ENCODE results near the gene TSC1. TPM values are rescaled to one million over a fixed set of nuclear protein-coding genes. Genes with fewer than 3 reads are reported as not detected.

The TSC1 gene
- total RNA-seq, 2 experiments from 2014 or later = 28.7 to 66.2 TPM

- no TSS peak for BruUV-seq (replicated peaks)
- DNase-seq (ENCODE audit: low spot score) = no peak
- Histone ChIP-seq H4K20me1 (ENCODE audit: insufficient read depth, low read length) (no peaks in the 10 kb centered on the region), H3K4me1 (ENCODE audit: insufficient read depth, low read length, poor library complexity, severe bottlenecking) (no peaks in the 10 kb centered on the region), H3K79me2 (ENCODE audit: insufficient read depth, low read depth, low read length) (no peaks in the 10 kb centered on the region), H2AFZ (ENCODE audit: low read length) (no peak overlapping the region), H3K9me3 (ENCODE audit: low read length) (no peaks in the 10 kb centered on the region), H3K4me2 (ENCODE audit: low read length) (no peak overlapping the region), H3K27ac (ENCODE audit: low read depth, low read length, poor library complexity, severe bottlenecking) (no peak overlapping the region), H3K9me2 (ENCODE audit: insufficient read depth, low read length) (no peaks in the 10 kb centered on the region), H3K4me3 (ENCODE audit: low read depth, low read length, poor library complexity, severe bottlenecking) (no peak overlapping the region), H3K36me3 (ENCODE audit: insufficient read depth, low read length) (no peaks in the 10 kb centered on the region)
- intact Hi-C loops (cut with micrococcal nuclease; ENCODE audit: unreplicated experiment) = no loop called here
- ChIA-PET POLR2A (no interaction called here), CTCF (ENCODE audit: unreplicated experiment) (no interaction called here)
- TF ChIP-seq CTCF (conservative IDR thresholded peaks at IDR 0.05; ENCODE audit: low read length) (no peak), EZH2phosphoT487 (IDR thresholded peaks at IDR 0.05; ENCODE audit: borderline replicate concordance, low read depth, low read length) (no peak)
Observed at GRCh38 chr9:132849185-132849706, 95.2 kb downstream of the TSC1 start.

GRCh38 chr9:132846918-132847515, 97.4 kb downstream of the TSC1 start:
- BruUV-seq (replicated peaks) = no TSS peak
- Histone ChIP-seq H3K4me3 (ENCODE audit: low read depth, low read length, poor library complexity, severe bottlenecking) (no peak overlapping the region), H3K79me2 (ENCODE audit: insufficient read depth, low read depth, low read length) (no peaks in the 10 kb centered on the region), H3K36me3 (ENCODE audit: insufficient read depth, low read length) (no peaks in the 10 kb centered on the region), H3K4me2 (ENCODE audit: low read length) (no peak overlapping the region), H4K20me1 (ENCODE audit: insufficient read depth, low read length) (no peaks in the 10 kb centered on the region), H3K27ac (ENCODE audit: low read depth, low read length, poor library complexity, severe bottlenecking) (no peak overlapping the region), H3K4me1 (ENCODE audit: insufficient read depth, low read length, poor library complexity, severe bottlenecking) (no peaks in the 10 kb centered on the region), H2AFZ (ENCODE audit: low read length) (no peak overlapping the region), H3K9me2 (ENCODE audit: insufficient read depth, low read length) (no peaks in the 10 kb centered on the region), H3K9me3 (ENCODE audit: low read length) (no peaks in the 10 kb centered on the region)
- TF ChIP-seq CTCF (conservative IDR thresholded peaks at IDR 0.05; ENCODE audit: low read length) (no peak), EZH2phosphoT487 (IDR thresholded peaks at IDR 0.05; ENCODE audit: borderline replicate concordance, low read depth, low read length) (no peak)
- ChIA-PET CTCF (ENCODE audit: unreplicated experiment) (no interaction called here), POLR2A (no interaction called here)
- intact Hi-C loops (cut with micrococcal nuclease; ENCODE audit: unreplicated experiment) = no loop called here
- no peak for DNase-seq (ENCODE audit: low spot score)

GRCh38 chr9:132846109-132846917, 98.1 kb downstream of the TSC1 start:
- no peaks in the 10 kb centered on the region for H3K79me2 ChIP-seq (ENCODE audit: insufficient read depth, low read depth, low read length)
- no peak overlapping the region for H3K27ac ChIP-seq (ENCODE audit: low read depth, low read length, poor library complexity, severe bottlenecking)
- no peaks in the 10 kb centered on the region for H3K4me1 ChIP-seq (ENCODE audit: insufficient read depth, low read length, poor library complexity, severe bottlenecking)
- no peaks in the 10 kb centered on the region for H3K9me2 ChIP-seq (ENCODE audit: insufficient read depth, low read length)
- H2AFZ ChIP-seq (ENCODE audit: low read length) = no peak overlapping the region
- ChIA-PET POLR2A (no interaction called here), CTCF (ENCODE audit: unreplicated experiment) (no interaction called here)
- H3K4me2 ChIP-seq (ENCODE audit: low read length) = no peak overlapping the region
- TF ChIP-seq EZH2phosphoT487 (IDR thresholded peaks at IDR 0.05; ENCODE audit: borderline replicate concordance, low read depth, low read length) (no peak), CTCF (conservative IDR thresholded peaks at IDR 0.05; ENCODE audit: low read length) (no peak)
- intact Hi-C loops (cut with micrococcal nuclease; ENCODE audit: unreplicated experiment) = no loop called here
- DNase-seq (ENCODE audit: low spot score) = no peak
- no peak overlapping the region for H3K4me3 ChIP-seq (ENCODE audit: low read depth, low read length, poor library complexity, severe bottlenecking)
- no peaks in the 10 kb centered on the region for H4K20me1 ChIP-seq (ENCODE audit: insufficient read depth, low read length)
- no peaks in the 10 kb centered on the region for H3K36me3 ChIP-seq (ENCODE audit: insufficient read depth, low read length)
- BruUV-seq (replicated peaks) = no TSS peak
- no peaks in the 10 kb centered on the region for H3K9me3 ChIP-seq (ENCODE audit: low read length)

Data from OCI-LY7 (cell line).